GM12878 (cell line): ENCODE measurements around the gene CAMK2G.

Experiments used
- BHLHE40 ChIP-seq, 2 experiments: fragments of 450-650 bp in 1 of 2; IDR thresholded peaks; 2 replicates each; pipeline ENCODE4 v1.6.1; 2011 to 2017; ENCODE audit warnings: low read depth in 2 of 2, borderline replicate concordance in 1 of 2, improper control_type of control experiment in 1 of 2, low read length in 1 of 2, mild to moderate bottlenecking in 1 of 2
- CHD2 ChIP-seq: IDR thresholded peaks from 2 replicates; pipeline ENCODE4 v1.6.1; 2011; ENCODE audit warnings: low read depth, low read length, improper control_type of control experiment, borderline replicate concordance
- DPF2 ChIP-seq: fragments of 450-650 bp; IDR thresholded peaks from 2 replicates; pipeline ENCODE4 v1.6.1; 2017; ENCODE audit warnings: mild to moderate bottlenecking
- EGR1 ChIP-seq, 2 experiments: IDR thresholded peaks; 1 replicate in 1 of 2; 2 replicates in 1 of 2; pipeline ENCODE4 v1.6.1; 2011 to 2012; ENCODE audit warnings: low read depth in 2 of 2, low read length in 2 of 2, borderline replicate concordance in 1 of 2, mild to moderate bottlenecking in 1 of 2, moderate library complexity in 1 of 2
- FOS ChIP-seq: IDR thresholded peaks from 3 replicates; pipeline ENCODE4 v1.6.1; 2011; ENCODE audit warnings: borderline replicate concordance; ENCODE audit not compliant: insufficient read length; ENCODE audit errors: extremely low read depth
- HCFC1 ChIP-seq: fragments of 150-350 bp; IDR thresholded peaks from 2 replicates; pipeline ENCODE4 v1.6.1; 2014; ENCODE audit warnings: low read length
- HDGF ChIP-seq: fragments of 450-650 bp; IDR thresholded peaks from 2 replicates; pipeline ENCODE4 v1.6.1; 2016; ENCODE audit warnings: antibody characterized with exemption
- MXI1 ChIP-seq: fragments of 150-350 bp; IDR thresholded peaks from 2 replicates; pipeline ENCODE4 v1.6.1; 2011; ENCODE audit warnings: low read depth, mild to moderate bottlenecking, inconsistent platforms, low read length, improper control_type of control experiment
- POLR2AphosphoS5 ChIP-seq: IDR thresholded peaks from 2 replicates; pipeline ENCODE4 v1.6.1; 2011; ENCODE audit warnings: mild to moderate bottlenecking, low read length, inconsistent platforms
- RBBP5 ChIP-seq: fragments of 200-600 bp; sonication (generic); conservative IDR thresholded peaks from 2 replicates; pipeline ENCODE4 v1.6.1; 2016
- TF ChIP-seq, protein P1 (sequence below), 3 experiments: IDR thresholded peaks in 2 of 3; conservative IDR thresholded peaks in 1 of 3; 2 replicates each; pipeline ENCODE4 v1.5.1; 2011; ENCODE audit warnings: low read depth in 3 of 3, low read length in 3 of 3, mild to moderate bottlenecking in 3 of 3, control low read depth in 2 of 3, moderate library complexity in 2 of 3, inconsistent platforms in 1 of 3, mixed read lengths in 1 of 3; ENCODE audit not compliant: control insufficient read depth in 2 of 3, insufficient read depth in 1 of 3; ENCODE audit errors: extremely low read depth in 1 of 3
- TF ChIP-seq, protein P2 (sequence below): IDR thresholded peaks from 2 replicates; pipeline ENCODE4 v1.6.1; 2011; ENCODE audit warnings: low read depth, mild to moderate bottlenecking, low read length, moderate library complexity, borderline replicate concordance; ENCODE audit errors: extremely low read depth
- TF ChIP-seq, protein P3 (sequence below): IDR thresholded peaks from 2 replicates; pipeline ENCODE4 v1.6.1; 2012; ENCODE audit warnings: low read depth, low read length, improper control_type of control experiment

DNA sequence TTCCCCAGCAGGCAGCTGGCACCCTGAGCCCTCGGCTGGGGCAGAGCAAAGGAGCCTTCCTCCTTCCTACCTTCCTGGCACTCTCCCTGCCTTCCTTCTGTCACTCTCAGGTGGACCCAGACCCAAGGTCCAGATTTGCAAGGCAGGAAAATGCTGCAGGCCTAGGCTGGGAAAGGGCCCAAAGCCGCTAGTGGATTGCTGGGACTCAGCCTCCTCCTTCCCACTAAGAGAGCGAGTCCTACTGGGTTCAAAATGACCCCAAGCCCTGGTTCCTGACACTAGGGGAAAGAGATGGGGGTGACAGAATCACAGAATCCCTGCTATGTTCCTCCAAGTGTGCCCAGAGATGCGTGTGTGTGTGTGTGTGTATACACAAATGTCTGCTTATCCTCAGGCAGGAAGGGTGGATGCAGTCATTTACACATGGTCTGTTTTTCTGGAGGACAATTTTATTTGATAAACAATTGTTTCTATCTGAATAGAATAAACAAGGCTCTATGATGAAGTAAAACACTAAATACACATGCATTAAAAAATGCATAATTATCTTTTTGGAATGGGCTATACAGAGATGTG lies 35.3 kb upstream of the CAMK2G start:
- TF ChIP-seq, protein P1, sequence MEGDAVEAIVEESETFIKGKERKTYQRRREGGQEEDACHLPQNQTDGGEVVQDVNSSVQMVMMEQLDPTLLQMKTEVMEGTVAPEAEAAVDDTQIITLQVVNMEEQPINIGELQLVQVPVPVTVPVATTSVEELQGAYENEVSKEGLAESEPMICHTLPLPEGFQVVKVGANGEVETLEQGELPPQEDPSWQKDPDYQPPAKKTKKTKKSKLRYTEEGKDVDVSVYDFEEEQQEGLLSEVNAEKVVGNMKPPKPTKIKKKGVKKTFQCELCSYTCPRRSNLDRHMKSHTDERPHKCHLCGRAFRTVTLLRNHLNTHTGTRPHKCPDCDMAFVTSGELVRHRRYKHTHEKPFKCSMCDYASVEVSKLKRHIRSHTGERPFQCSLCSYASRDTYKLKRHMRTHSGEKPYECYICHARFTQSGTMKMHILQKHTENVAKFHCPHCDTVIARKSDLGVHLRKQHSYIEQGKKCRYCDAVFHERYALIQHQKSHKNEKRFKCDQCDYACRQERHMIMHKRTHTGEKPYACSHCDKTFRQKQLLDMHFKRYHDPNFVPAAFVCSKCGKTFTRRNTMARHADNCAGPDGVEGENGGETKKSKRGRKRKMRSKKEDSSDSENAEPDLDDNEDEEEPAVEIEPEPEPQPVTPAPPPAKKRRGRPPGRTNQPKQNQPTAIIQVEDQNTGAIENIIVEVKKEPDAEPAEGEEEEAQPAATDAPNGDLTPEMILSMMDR (IDR thresholded peaks at IDR 0.05 in 2 of 3, conservative IDR thresholded peaks at IDR 0.05 in 1 of 3; ENCODE audit: control insufficient read depth in 2 of 3, extremely low read depth in 1 of 3, insufficient read depth in 1 of 3, low read depth in 3 of 3, low read length in 3 of 3), result no peak
- no peak for TF ChIP-seq HDGF
- no peak for TF ChIP-seq POLR2AphosphoS5
- TF ChIP-seq, protein P2, sequence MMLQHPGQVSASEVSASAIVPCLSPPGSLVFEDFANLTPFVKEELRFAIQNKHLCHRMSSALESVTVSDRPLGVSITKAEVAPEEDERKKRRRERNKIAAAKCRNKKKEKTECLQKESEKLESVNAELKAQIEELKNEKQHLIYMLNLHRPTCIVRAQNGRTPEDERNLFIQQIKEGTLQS, result no peak
- TF ChIP-seq BHLHE40 (IDR thresholded peaks at IDR 0.05; ENCODE audit: borderline replicate concordance in 1 of 2, low read depth in 2 of 2, low read length in 1 of 2), result no peak
- TF ChIP-seq MXI1, result no peak
- TF ChIP-seq CHD2, result no peak
- TF ChIP-seq HCFC1, result no peak
- no peak for TF ChIP-seq RBBP5
- TF ChIP-seq, protein P3, sequence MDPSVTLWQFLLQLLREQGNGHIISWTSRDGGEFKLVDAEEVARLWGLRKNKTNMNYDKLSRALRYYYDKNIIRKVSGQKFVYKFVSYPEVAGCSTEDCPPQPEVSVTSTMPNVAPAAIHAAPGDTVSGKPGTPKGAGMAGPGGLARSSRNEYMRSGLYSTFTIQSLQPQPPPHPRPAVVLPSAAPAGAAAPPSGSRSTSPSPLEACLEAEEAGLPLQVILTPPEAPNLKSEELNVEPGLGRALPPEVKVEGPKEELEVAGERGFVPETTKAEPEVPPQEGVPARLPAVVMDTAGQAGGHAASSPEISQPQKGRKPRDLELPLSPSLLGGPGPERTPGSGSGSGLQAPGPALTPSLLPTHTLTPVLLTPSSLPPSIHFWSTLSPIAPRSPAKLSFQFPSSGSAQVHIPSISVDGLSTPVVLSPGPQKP, result no peak
- no peak for TF ChIP-seq EGR1 (IDR thresholded peaks at IDR 0.05; ENCODE audit: borderline replicate concordance in 1 of 2, low read depth in 2 of 2, low read length in 2 of 2)
- no peak for TF ChIP-seq FOS
- no peak; the same call in 1 of the 2 replicates for TF ChIP-seq DPF2
